Activated naive CD4-positive, alpha-beta T cell treated with anti-CD3 and anti-CD28 coated beads, Interleukin-2, amount 10 ng/mL, durations not matched to agents 7 days and 5 days (primary cell): ENCODE measurements around the gene SYNJ2.
"Not testable (repeated sequence)": the region's sequence is repeated elsewhere in the genome, so short reads cannot be mapped to it uniquely, and the experiment has no call there.

Experiments
- CTCF ChIA-PET: fragments of 350-600 bp; sonication (Branson Sonifier 250); formaldehyde crosslinking; loops from one replicate; lab custom pipeline; 2021; ENCODE audit warnings: antibody characterized with exemption; lab: Charles Lee
- DNase-seq: peaks from one replicate; pipeline ENCODE4 v3.0.0-alpha.2; 2020
- H3K27ac Mint-ChIP-seq: one replicate; pipeline ENCODE4 v1.8.0; 2021; ENCODE audit warnings: mild to moderate bottlenecking, moderate library complexity, mixed read lengths
- H3K27me3 Mint-ChIP-seq: one replicate; pipeline ENCODE4 v1.8.0; 2021; ENCODE audit warnings: mild to moderate bottlenecking, mixed read lengths
- H3K36me3 Mint-ChIP-seq: one replicate; pipeline ENCODE4 v1.8.0; 2021; ENCODE audit warnings: mixed read lengths
- H3K4me1 Mint-ChIP-seq: one replicate; pipeline ENCODE4 v1.8.0; 2021; ENCODE audit warnings: mixed read lengths
- H3K4me3 Mint-ChIP-seq: one replicate; pipeline ENCODE4 v1.8.0; 2021; ENCODE audit warnings: mild to moderate bottlenecking, moderate library complexity, mixed read lengths
- H3K9me3 Mint-ChIP-seq: one replicate; pipeline ENCODE4 v1.8.0; 2021; ENCODE audit warnings: mixed read lengths

SYNJ2 gene, protein sequence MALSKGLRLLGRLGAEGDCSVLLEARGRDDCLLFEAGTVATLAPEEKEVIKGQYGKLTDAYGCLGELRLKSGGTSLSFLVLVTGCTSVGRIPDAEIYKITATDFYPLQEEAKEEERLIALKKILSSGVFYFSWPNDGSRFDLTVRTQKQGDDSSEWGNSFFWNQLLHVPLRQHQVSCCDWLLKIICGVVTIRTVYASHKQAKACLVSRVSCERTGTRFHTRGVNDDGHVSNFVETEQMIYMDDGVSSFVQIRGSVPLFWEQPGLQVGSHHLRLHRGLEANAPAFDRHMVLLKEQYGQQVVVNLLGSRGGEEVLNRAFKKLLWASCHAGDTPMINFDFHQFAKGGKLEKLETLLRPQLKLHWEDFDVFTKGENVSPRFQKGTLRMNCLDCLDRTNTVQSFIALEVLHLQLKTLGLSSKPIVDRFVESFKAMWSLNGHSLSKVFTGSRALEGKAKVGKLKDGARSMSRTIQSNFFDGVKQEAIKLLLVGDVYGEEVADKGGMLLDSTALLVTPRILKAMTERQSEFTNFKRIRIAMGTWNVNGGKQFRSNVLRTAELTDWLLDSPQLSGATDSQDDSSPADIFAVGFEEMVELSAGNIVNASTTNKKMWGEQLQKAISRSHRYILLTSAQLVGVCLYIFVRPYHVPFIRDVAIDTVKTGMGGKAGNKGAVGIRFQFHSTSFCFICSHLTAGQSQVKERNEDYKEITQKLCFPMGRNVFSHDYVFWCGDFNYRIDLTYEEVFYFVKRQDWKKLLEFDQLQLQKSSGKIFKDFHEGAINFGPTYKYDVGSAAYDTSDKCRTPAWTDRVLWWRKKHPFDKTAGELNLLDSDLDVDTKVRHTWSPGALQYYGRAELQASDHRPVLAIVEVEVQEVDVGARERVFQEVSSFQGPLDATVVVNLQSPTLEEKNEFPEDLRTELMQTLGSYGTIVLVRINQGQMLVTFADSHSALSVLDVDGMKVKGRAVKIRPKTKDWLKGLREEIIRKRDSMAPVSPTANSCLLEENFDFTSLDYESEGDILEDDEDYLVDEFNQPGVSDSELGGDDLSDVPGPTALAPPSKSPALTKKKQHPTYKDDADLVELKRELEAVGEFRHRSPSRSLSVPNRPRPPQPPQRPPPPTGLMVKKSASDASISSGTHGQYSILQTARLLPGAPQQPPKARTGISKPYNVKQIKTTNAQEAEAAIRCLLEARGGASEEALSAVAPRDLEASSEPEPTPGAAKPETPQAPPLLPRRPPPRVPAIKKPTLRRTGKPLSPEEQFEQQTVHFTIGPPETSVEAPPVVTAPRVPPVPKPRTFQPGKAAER (N-terminal part only)

DNA sequence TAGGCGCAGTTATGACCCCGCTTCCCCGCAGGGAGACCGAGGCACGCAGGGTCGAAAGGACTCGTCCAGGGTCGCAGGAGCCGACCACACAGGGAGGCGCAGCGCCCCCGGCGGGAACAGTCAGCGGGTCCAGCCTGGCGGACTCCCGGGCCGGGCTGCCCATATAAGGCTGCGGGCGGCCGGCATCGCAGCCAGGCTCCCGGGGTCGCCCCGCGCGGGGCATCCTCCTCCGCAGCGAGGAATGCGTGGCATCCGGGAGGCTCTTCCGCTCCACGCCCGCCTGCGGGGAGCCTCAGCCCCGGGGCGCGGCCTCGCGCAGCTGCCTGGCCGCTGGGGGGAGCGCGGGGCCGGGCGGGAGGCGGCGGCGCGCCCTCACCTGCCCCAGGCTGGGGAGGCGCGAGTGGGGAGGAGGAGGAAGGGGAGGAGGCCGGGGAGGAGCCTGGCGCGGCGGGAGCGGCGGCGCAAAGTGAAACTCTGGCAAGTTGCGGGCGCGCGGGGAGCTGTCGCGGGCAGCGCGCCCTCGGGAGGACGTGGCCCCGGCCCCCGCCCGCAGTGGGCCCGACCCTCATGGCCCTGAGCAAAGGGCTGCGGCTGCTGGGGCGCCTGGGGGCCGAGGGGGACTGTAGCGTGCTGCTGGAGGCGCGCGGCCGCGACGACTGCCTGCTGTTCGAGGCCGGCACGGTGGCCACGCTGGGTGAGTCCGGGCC, at the start of gene SYNJ2:
Gene SYNJ2 (plus strand): TSS at position 469 of the 707 bp plus-strand sequence. CDS start 99 bp downstream, at position 568.
- peak within 1 kb of the TSS; percentile 94 for H3K4me3 Mint-ChIP-seq
- H3K36me3 Mint-ChIP-seq, result peaks cover 5% of the 10 kb centered on the region
- CTCF ChIA-PET, result interaction anchor here (0.6 to 5.5 kb wide), 11 partner anchors 12 to 217 kb away, joined by 3 to 34 read pairs (median 4); no protein-coding TSS in a partner anchor
- peaks cover 45% of the 10 kb centered on the region for H3K27me3 Mint-ChIP-seq
- H3K27ac Mint-ChIP-seq, result peak within 1 kb of the TSS; percentile 88
- peak; percentile 92 for DNase-seq
- H3K9me3 Mint-ChIP-seq, result no peaks in the 10 kb centered on the region
- H3K4me1 Mint-ChIP-seq, result peaks cover 64% of the 10 kb centered on the region

DNA sequence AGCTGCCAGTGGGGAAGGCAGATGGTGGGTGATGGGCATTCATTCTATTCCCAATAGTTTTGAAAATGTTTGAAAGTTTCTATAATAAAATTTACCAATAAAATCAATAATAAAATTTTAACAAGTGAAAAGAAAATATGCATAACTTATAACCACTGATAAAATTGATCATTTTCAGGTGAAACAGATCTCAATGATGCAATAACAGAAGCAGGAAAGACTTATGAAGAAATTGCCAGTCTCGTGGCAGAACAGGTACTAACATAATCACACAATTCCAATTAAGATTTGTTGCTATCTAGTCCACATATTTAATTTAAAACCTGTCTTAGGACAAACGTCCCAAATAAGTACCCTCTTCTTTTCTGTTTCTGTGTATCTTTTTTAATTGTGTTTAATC, 45.9 kb upstream of the SYNJ2 start:
- H3K9me3 Mint-ChIP-seq, result no peaks in the 10 kb centered on the region
- H3K27me3 Mint-ChIP-seq, result no peaks in the 10 kb centered on the region
- peaks cover 12% of the 10 kb centered on the region for H3K4me1 Mint-ChIP-seq
- no peak overlapping the region for H3K27ac Mint-ChIP-seq
- CTCF ChIA-PET, result no interaction called here
- peaks cover 41% of the 10 kb centered on the region for H3K36me3 Mint-ChIP-seq
- DNase-seq, result no peak
- H3K4me3 Mint-ChIP-seq, result no peak overlapping the region

DNA sequence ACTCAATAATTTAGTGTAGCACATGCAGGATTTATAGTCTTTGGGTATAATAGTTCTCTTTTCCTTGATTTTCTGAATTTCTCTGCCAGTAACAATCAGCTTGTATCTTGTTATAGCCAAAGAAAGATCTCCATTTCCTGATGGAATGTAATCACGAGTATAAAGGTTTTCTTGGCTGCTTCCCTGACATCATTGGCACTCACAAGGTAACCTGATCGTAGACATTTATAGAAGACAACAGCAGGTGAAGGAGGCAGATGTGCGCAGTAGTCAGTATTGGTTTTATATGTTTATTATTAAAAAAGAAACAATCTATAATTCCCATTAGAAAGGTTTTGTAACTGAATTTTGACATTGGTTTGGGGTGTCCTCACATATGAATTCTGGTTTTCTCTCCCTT, 44.3 kb upstream of the SYNJ2 start:
- DNase-seq, result no peak
- Mint-ChIP-seq H3K27me3 (no peaks in the 10 kb centered on the region), H3K4me1 (peaks cover 13% of the 10 kb centered on the region), H3K36me3 (peaks cover 41% of the 10 kb centered on the region), H3K27ac (peak overlapping the region; percentile 42), H3K9me3 (no peaks in the 10 kb centered on the region), H3K4me3 (no peak overlapping the region)
- CTCF ChIA-PET, result interaction anchor here (1.0 to 1.3 kb wide), 4 partner anchors 10 to 25 kb away, joined by 3 read pairs; no protein-coding TSS in a partner anchor

DNA sequence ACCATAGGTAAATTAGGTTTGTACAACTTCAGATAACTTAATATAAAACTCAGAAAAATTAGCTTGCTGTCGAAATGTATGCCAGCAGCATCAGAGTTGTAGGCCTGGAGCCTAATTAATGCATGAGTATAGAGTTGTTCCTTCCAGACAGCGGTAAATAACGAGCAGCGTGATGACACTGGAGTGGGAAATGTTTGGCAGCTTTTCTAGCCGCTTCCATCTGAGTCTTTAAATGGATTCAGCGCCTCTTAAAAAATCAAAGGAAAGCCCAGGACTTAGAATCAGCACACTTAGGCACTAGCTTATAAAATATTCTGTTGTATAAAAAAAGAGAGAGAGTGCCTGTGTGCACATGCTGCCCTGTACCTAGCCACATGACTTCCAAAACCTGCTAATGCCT, 43.7 kb upstream of the SYNJ2 start:
- no peak overlapping the region for H3K27ac Mint-ChIP-seq
- H3K27me3 Mint-ChIP-seq, result no peaks in the 10 kb centered on the region
- DNase-seq, result no peak
- H3K36me3 Mint-ChIP-seq, result peaks cover 42% of the 10 kb centered on the region
- CTCF ChIA-PET, result no interaction called here
- peaks cover 13% of the 10 kb centered on the region for H3K4me1 Mint-ChIP-seq
- no peak overlapping the region for H3K4me3 Mint-ChIP-seq
- H3K9me3 Mint-ChIP-seq, result no peaks in the 10 kb centered on the region

DNA sequence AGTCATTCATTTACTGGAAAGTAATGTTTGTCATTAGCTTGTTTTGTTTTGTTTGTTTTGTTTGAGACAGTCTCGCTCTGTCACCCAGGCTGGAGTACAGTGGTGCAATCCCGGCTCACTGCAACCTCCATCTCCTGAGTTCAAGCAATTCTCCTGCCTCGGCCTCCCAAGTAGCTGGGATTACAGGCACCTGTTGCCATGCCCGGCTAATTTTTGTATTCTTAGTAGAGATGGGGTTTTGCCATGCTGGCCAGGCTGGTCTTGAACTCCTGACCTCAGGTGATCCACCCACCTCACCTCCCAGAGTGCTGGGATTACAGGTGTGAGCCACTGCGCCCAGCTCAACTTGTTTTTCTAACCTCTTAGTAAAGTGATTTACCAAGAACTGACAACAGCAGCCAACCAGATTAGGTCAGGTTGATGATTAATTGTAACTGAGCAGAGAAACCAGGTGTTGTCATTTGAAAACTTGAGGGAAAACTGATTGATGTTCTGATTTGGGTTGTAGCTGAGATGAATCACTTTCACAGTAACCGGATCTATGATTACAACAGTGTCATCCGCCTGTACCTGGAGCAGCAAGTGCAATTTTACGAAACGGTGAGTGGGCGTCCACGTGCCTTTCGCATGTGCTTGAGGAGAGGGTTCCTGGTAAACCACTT, 41.2 kb upstream of the SYNJ2 start:
- H3K9me3 Mint-ChIP-seq, DNase-seq, CTCF ChIA-PET, H3K27ac Mint-ChIP-seq, H3K27me3 Mint-ChIP-seq, H3K4me3 Mint-ChIP-seq: not testable (repeated sequence)
- Mint-ChIP-seq H3K4me1 (peaks cover 13% of the 10 kb centered on the region), H3K36me3 (peaks cover 48% of the 10 kb centered on the region)

DNA sequence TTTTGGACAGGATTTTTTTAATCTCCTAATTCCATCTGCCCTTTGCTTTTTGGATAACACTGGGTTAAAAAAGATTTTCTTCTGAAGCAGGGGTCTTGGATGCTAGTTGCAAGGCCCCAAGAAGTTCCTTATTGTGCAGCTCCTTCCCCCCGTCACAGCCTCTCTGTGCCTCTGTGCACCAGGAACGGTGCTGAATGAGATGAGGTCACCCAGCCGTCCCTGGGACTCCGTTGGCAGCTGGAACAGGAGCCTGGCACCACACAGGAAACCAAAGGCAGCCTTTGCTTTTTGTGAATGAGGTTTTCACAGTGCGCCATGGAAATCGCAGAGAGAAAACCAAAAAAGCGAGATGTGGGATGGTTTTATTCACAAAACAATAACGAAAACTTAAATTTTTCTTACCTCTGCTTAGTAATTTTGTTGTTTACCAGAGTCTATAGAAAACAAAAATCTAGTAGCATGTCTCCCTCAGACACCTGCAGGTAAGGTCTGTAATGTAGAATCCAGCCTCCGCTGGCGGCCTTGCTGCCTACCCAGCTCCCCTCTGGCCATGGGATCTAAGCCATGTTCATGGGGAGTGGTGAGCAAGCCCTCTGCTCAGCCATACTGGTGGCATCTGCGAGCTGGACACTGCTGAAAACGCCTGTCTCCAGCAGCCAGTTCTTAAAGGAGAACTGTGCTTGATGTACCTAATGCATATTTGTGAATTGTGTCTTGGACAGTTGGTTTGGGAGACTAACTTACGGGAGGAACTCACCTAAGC, 40.4 kb upstream of the SYNJ2 start:
- Mint-ChIP-seq H3K27me3 (no peaks in the 10 kb centered on the region), H3K9me3 (no peaks in the 10 kb centered on the region), H3K4me1 (peaks cover 11% of the 10 kb centered on the region), H3K36me3 (peaks cover 43% of the 10 kb centered on the region), H3K4me3 (no peak overlapping the region), H3K27ac (no peak overlapping the region)
- CTCF ChIA-PET, result no interaction called here
- DNase-seq, result no peak

DNA sequence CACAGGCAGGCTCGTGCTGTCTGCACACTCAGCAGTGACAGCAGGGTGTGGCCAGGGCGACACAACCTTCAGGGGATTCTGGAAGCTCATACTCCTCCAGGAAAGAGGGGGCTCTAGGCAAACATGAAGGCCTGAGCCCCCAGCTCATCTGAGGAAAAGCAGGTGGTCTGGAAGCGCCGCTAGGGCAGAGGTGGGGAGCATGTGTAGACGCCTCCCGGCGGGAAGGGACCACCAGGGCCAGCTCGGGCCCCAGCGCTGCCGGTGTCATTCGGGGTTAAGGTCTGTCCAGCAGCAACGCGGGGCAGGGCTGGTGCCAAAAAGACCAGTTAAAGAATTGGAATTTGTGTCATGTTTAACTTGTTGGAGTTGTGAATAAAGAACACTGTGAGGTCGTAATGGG, 39.3 kb upstream of the SYNJ2 start:
- H3K9me3 Mint-ChIP-seq, result no peaks in the 10 kb centered on the region
- no peaks in the 10 kb centered on the region for H3K27me3 Mint-ChIP-seq
- CTCF ChIA-PET, result no interaction called here
- no peak overlapping the region for H3K27ac Mint-ChIP-seq
- H3K4me1 Mint-ChIP-seq, result peaks cover 9% of the 10 kb centered on the region
- no peak overlapping the region for H3K4me3 Mint-ChIP-seq
- peaks cover 40% of the 10 kb centered on the region for H3K36me3 Mint-ChIP-seq
- no peak for DNase-seq

DNA sequence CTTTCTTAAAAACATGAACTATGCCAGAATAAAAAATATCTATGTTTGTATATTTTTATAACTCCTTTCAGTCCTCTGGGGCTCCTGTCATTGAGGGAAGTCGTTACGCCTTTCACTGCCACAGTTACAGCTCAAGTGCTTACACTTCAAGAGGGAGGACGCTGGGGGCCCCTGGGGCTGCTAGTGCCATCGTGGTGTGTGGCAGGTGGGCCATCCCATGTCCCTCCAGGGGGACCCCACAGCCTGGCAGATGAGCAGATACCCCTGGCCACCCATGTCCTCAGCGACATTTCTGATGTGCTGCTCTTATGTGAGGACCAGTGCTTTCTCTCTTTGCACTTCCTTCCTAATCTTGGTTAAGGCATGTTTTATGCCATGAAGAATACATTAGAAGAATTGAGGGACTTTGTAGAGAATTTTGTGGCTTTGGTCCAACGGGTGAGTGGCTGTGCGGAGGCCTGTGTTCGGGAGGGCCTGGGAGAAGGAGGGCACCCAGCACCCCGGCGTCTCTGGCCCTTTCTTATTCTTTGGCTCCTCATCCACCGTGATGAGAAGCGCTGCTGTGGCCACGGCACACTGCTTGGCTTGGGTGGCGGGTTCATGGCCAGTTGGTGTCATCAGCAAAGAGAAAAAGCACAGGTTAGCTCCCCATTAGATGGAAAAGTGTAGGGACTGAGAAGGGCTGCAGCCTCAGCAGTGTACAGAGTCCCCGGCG, 38.3 kb upstream of the SYNJ2 start:
- Mint-ChIP-seq H3K36me3 (peaks cover 36% of the 10 kb centered on the region), H3K27ac (peak overlapping the region; percentile 49), H3K4me3 (no peak overlapping the region), H3K9me3 (no peaks in the 10 kb centered on the region), H3K27me3 (peaks cover 4% of the 10 kb centered on the region), H3K4me1 (peaks cover 9% of the 10 kb centered on the region)
- no peak for DNase-seq
- CTCF ChIA-PET, result no interaction called here

DNA sequence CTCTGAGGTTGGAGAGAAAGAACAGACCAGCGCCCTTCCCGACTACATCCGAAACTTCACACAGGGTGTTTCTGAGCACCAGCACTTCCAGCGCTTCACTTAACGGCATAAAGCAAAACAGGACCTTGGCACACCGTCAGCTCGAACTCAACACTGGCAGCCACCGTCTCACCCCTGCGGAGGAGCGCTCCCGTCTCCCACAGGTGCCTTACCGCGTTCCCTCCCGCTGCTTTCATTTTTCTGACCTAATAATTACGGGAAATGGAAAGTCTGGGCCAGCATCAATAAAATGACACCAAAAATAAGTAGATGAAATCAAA, 37.7 kb upstream of the SYNJ2 start:
- H3K4me3 Mint-ChIP-seq, result no peak overlapping the region
- CTCF ChIA-PET, result no interaction called here
- peaks cover 9% of the 10 kb centered on the region for H3K4me1 Mint-ChIP-seq
- H3K27me3 Mint-ChIP-seq, result peaks cover 8% of the 10 kb centered on the region
- no peaks in the 10 kb centered on the region for H3K9me3 Mint-ChIP-seq
- H3K36me3 Mint-ChIP-seq, result peaks cover 33% of the 10 kb centered on the region
- no peak for DNase-seq
- H3K27ac Mint-ChIP-seq, result peak overlapping the region; percentile 49

DNA sequence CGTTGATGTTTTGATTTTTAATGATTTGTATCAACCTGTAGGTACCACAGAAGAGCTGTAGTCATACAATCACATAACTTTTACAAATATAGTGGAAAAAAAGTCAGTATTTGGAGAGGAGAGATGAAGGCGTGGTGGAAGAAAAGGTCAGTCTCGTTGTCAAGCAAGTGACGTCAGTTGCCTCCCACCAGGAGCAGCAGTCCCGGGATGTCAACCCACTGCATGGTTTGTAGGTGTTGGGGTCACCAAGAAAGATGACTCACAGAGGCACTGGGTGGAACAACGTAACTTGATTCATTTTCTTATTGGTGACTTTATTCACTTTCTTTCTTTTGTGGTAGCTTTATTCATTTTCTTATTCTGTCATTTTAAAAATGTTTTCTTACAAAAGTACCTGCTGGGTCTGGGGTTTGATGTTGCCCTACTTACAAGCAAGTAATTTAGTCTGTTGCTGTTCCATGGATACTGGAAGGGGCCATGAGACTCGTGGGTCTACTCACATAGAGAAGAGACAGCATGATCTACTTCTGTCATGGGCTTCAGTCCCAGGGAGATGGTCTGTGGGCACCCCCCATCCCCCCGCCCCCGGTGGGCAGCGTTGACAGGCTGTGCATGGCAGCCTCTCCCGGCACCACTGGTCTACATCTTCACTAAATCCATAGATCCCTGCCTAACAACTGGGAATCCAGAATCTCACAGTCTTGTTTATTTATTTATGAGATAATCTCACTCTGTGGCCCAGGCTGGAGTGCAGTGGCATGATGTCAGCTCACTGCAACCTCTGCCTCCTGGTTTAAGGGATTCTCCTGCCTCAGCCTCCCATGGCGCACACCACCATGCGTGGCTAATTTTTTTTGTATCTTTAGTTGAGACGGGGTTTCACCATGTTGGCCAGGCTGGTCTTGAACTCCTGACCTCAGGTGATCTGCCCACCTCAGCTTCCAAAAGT, 36.4 kb upstream of the SYNJ2 start:
- H3K4me1 Mint-ChIP-seq, result peaks cover 5% of the 10 kb centered on the region
- no peak for DNase-seq
- peaks cover 13% of the 10 kb centered on the region for H3K27me3 Mint-ChIP-seq
- H3K4me3 Mint-ChIP-seq, result no peak overlapping the region
- H3K36me3 Mint-ChIP-seq, result peaks cover 25% of the 10 kb centered on the region
- CTCF ChIA-PET, result no interaction called here
- no peaks in the 10 kb centered on the region for H3K9me3 Mint-ChIP-seq
- no peak overlapping the region for H3K27ac Mint-ChIP-seq

DNA sequence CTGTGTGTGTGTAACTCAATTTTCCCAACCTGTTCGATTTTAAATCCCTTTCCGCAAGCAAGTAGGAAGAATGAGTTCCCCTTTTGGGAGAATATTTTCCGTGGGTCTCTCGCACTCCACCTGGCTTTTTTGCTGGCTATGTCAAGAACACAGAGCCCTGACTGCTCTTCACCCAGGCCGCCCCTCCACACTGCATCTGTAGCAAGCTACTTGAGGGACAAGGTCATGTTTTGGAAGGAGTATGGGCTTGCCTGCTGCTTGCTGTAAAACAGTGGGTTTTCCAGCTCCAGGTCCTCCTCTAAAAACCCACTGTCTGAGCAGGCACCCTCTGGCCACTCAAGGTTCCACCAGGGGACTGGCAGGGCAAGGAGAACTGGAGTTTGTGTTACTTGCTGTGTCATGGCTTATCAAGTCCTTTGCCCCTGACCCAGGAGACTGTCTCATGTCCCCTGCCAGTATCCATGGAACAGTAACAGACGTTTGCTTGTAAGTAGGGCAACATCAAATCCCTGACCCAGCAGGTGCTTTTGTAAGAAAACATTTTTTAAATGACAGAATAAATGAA, 35.5 kb upstream of the SYNJ2 start:
- Mint-ChIP-seq H3K27me3 (peaks cover 15% of the 10 kb centered on the region), H3K4me3 (no peak overlapping the region), H3K9me3 (no peaks in the 10 kb centered on the region), H3K36me3 (peaks cover 21% of the 10 kb centered on the region), H3K4me1 (no peaks in the 10 kb centered on the region), H3K27ac (no peak overlapping the region)
- CTCF ChIA-PET, result interaction anchor here (1.2 to 2.4 kb wide), 8 partner anchors 14 to 631 kb away, joined by 3 to 11 read pairs (median 6); no protein-coding TSS in a partner anchor
- no peak for DNase-seq
